HL-60 (cell line): ENCODE data around the gene DOCK8.

Source experiments
- DNase-seq, 2 experiments: peaks; one replicate each; pipeline ENCODE4 v3.0.0-alpha.2; 2010 to 2020; ENCODE audit warnings: low read depth in 1 of 2, low spot score in 1 of 2
- H3K27ac ChIP-seq: fragments of 250-450 bp; sonication (Bioruptor Pico); replicated peaks from 2 replicates; pipeline ENCODE4 v1.5.1; 2020; ENCODE audit warnings: mild to moderate bottlenecking, moderate library complexity
- H3K27me3 ChIP-seq: fragments of 250-450 bp; sonication (Bioruptor Pico); 2 replicates; pipeline ENCODE4 v1.5.1; 2021; ENCODE audit warnings: mild to moderate bottlenecking, moderate library complexity; ENCODE audit not compliant: insufficient read depth, poor library complexity, severe bottlenecking
- H3K4me3 ChIP-seq: replicated peaks from 2 replicates; pipeline ENCODE4 v1.5.1; 2011; ENCODE audit warnings: mild to moderate bottlenecking, control low read depth, low read length; ENCODE audit not compliant: insufficient read depth
- GABPA ChIP-seq: IDR thresholded peaks from 2 replicates; pipeline ENCODE4 v1.6.1; 2012; ENCODE audit warnings: low read depth
- POLR2AphosphoS5 ChIP-seq: IDR thresholded peaks from 2 replicates; pipeline ENCODE4 v1.6.1; 2012; ENCODE audit warnings: low read depth
- SPI1 ChIP-seq: IDR thresholded peaks from 2 replicates; pipeline ENCODE4 v1.6.1; 2012; ENCODE audit warnings: low read depth, mild to moderate bottlenecking, borderline replicate concordance
- TF ChIP-seq, protein P1 (sequence below): IDR thresholded peaks from one replicate; pipeline ENCODE4 v1.5.1; 2011; ENCODE audit warnings: low read length, control low read depth, inconsistent platforms; ENCODE audit not compliant: insufficient read depth
- TF ChIP-seq, protein P2 (sequence below): IDR thresholded peaks from 2 replicates; pipeline ENCODE4 v1.6.1; 2012; ENCODE audit warnings: low read depth; ENCODE audit not compliant: insufficient replicate concordance

DOCK8 gene

DNA sequence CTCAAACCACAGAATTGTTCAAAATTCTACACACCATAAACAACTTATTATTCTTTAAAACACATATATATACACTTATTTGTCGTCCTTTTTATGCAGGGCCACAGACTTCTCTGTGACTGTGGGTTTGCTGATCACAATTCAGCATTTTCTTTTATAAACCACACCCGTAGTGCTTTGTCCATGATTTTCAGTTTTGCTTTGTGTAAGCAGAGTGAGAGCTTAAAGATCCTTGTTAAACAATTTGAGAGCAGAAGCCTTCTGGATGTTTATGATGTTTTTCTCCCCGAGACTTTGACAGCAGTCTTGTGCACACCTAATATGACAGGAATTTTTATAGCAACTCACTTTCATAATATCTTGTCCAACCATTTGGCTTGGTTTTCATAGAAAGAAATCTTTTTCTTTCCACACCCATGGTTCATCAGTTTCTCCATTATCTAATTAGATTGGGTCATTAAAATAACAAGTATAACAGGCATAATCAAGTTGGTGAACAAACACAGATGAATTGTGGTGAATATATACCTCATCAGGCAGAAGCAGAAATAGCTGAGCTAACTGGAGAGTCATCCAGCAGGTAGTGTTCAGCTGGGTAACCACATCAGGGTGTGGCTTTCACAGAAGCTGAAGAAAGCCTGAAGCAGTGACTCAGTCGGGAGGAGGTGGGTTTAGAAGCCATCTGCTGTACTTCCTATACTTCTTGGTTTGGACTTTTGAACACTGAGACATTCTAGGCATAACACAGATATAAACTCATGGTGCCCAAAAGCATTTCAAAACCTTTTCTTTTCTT is 232.8 kb downstream of the DOCK8 start:
- peak in 1 of 2 experiments; percentile 22 for DNase-seq
- no peaks in the 10 kb centered on the region for H3K27me3 ChIP-seq
- TF ChIP-seq, protein P1, sequence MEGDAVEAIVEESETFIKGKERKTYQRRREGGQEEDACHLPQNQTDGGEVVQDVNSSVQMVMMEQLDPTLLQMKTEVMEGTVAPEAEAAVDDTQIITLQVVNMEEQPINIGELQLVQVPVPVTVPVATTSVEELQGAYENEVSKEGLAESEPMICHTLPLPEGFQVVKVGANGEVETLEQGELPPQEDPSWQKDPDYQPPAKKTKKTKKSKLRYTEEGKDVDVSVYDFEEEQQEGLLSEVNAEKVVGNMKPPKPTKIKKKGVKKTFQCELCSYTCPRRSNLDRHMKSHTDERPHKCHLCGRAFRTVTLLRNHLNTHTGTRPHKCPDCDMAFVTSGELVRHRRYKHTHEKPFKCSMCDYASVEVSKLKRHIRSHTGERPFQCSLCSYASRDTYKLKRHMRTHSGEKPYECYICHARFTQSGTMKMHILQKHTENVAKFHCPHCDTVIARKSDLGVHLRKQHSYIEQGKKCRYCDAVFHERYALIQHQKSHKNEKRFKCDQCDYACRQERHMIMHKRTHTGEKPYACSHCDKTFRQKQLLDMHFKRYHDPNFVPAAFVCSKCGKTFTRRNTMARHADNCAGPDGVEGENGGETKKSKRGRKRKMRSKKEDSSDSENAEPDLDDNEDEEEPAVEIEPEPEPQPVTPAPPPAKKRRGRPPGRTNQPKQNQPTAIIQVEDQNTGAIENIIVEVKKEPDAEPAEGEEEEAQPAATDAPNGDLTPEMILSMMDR, result no peak
- no peak for TF ChIP-seq SPI1
- TF ChIP-seq, protein P2, sequence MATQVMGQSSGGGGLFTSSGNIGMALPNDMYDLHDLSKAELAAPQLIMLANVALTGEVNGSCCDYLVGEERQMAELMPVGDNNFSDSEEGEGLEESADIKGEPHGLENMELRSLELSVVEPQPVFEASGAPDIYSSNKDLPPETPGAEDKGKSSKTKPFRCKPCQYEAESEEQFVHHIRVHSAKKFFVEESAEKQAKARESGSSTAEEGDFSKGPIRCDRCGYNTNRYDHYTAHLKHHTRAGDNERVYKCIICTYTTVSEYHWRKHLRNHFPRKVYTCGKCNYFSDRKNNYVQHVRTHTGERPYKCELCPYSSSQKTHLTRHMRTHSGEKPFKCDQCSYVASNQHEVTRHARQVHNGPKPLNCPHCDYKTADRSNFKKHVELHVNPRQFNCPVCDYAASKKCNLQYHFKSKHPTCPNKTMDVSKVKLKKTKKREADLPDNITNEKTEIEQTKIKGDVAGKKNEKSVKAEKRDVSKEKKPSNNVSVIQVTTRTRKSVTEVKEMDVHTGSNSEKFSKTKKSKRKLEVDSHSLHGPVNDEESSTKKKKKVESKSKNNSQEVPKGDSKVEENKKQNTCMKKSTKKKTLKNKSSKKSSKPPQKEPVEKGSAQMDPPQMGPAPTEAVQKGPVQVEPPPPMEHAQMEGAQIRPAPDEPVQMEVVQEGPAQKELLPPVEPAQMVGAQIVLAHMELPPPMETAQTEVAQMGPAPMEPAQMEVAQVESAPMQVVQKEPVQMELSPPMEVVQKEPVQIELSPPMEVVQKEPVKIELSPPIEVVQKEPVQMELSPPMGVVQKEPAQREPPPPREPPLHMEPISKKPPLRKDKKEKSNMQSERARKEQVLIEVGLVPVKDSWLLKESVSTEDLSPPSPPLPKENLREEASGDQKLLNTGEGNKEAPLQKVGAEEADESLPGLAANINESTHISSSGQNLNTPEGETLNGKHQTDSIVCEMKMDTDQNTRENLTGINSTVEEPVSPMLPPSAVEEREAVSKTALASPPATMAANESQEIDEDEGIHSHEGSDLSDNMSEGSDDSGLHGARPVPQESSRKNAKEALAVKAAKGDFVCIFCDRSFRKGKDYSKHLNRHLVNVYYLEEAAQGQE, result no peak
- no peak for TF ChIP-seq GABPA
- TF ChIP-seq POLR2AphosphoS5, result no peak
- no peak overlapping the region for H3K27ac ChIP-seq
- no peak overlapping the region for H3K4me3 ChIP-seq

DNA sequence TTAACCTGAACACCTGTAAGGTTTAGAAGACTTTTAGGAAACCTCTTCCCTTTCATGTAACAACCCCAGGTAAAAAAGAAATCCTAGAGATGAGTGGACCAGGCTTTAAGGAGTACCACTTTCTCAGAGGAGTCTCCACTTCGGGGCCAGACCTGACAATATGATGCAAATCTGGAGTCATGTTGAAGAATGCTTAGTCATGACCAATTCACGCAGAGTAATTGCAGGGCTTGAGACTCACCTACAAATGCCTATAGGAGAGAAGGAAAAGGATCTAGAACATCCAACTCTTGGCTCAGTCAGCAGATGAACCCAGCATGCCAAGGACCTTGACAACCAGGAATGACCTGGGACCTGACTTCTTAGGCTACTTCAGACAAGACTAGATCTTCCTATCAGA is 235.4 kb downstream of the DOCK8 start:
- H3K4me3 ChIP-seq, result no peak overlapping the region
- no peak for DNase-seq
- H3K27ac ChIP-seq, result no peak overlapping the region
- no peaks in the 10 kb centered on the region for H3K27me3 ChIP-seq
- no peak for TF ChIP-seq SPI1
- no peak for TF ChIP-seq POLR2AphosphoS5
- TF ChIP-seq, protein P1, result no peak
- no peak for TF ChIP-seq GABPA
- TF ChIP-seq, protein P2, result no peak

DNA sequence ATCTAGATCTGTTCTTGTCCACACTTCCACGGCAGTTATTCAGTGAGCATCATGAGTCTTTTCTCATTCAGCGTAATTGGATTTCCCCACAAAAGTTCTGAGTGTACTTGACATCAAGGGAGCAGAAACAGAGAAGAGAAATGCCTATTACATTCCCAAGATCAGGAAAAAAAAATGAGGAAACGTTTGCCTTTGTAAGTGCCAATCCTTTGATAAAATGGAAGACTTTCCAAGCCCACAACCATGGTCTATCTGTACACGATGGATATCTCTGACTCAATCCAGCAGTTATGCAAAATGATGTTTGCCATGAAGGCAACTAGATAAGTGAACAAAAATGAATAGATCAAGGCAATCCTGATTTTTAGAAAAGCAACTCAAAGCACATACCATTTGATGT is 235.9 kb downstream of the DOCK8 start:
- no peak overlapping the region for H3K4me3 ChIP-seq
- no peaks in the 10 kb centered on the region for H3K27me3 ChIP-seq
- no peak overlapping the region for H3K27ac ChIP-seq
- DNase-seq, result no peak
- TF ChIP-seq POLR2AphosphoS5 (no peak), SPI1 (no peak), GABPA (no peak)
- TF ChIP-seq, protein P1, result no peak
- TF ChIP-seq, protein P2, result no peak
